Endothelial cell of umbilical vein (primary cell): ENCODE results near the gene RPL39L. TPM values are rescaled to one million over a fixed set of nuclear protein-coding genes. Genes with fewer than 3 reads are reported as not detected.

Source experiments
- BruUV-seq: library from RNA; stranded (reverse); fragments of 400-500 nt; replicated peaks from 2 replicates; lab custom pipeline; 2021; lab: Mats Ljungman, UMichigan
- CTCF ChIA-PET: fragments of 300-600, 350-600 bp; sonication (Branson Sonifier 250); formaldehyde crosslinking; loops from one replicate; lab custom pipeline; 2021; ENCODE audit warnings: antibody characterized with exemption, inconsistent platforms; lab: Charles Lee
- POLR2A ChIA-PET: fragments of 300-600, 350-600 bp; sonication (Branson Sonifier 250); formaldehyde crosslinking; loops from one replicate; lab custom pipeline; 2021; ENCODE audit warnings: antibody characterized with exemption, inconsistent platforms; lab: Charles Lee
- DNase-seq: peaks from one replicate; pipeline ENCODE4 v3.0.0-alpha.2; 2011; ENCODE audit warnings: low read depth, low spot score
- FAIRE-seq: peaks from 2 replicates; lab custom pipeline; 2011; peaks lifted over from hg19 to GRCh38; lab: Jason Lieb, UNC
- H2AFZ ChIP-seq: 2 replicates; pipeline ENCODE4 v1.6.0; 2012; ENCODE audit warnings: low read depth, low read length, control low read depth, inconsistent platforms
- H3K27ac ChIP-seq: 2 replicates; pipeline ENCODE4 v1.5.1; 2011; ENCODE audit warnings: low read depth, mild to moderate bottlenecking, control low read depth, low read length, moderate library complexity; ENCODE audit not compliant: insufficient read depth
- H3K27me3 ChIP-seq, 2 experiments: 2 replicates each; pipeline versions ENCODE4 v1.6.0 to v1.6.1; 2011; ENCODE audit warnings: low read length in 2 of 2, mixed read lengths in 1 of 2; ENCODE audit not compliant: control insufficient read depth in 2 of 2, insufficient read depth in 2 of 2
- H3K36me3 ChIP-seq, 2 experiments: 2 replicates in 1 of 2; 3 replicates in 1 of 2; pipeline ENCODE4 v1.5.1; 2011; ENCODE audit warnings: low read length in 2 of 2, mild to moderate bottlenecking in 1 of 2, moderate library complexity in 1 of 2; ENCODE audit not compliant: control insufficient read depth in 2 of 2, insufficient read depth in 2 of 2; ENCODE audit errors: extremely low read depth in 1 of 2
- H3K4me1 ChIP-seq: 3 replicates; pipeline ENCODE4 v1.5.1; 2011; ENCODE audit warnings: mild to moderate bottlenecking, low read length; ENCODE audit not compliant: control insufficient read depth, insufficient read depth; ENCODE audit errors: extremely low read depth
- H3K4me2 ChIP-seq: 2 replicates; pipeline ENCODE4 v1.6.1; 2011; ENCODE audit warnings: low read length, control low read depth, mixed read lengths; ENCODE audit not compliant: insufficient read depth
- H3K4me3 ChIP-seq, 3 experiments: fragments of 200-600 bp in 1 of 3; sonication (generic), shearing (Covaris generic) in 1 of 3; replicated peaks in 1 of 3; 2 replicates each; pipeline ENCODE4 v1.5.1; 2011 to 2016; ENCODE audit warnings: control low read depth in 3 of 3, low read length in 3 of 3, mild to moderate bottlenecking in 2 of 3, inconsistent platforms in 1 of 3, low read depth in 1 of 3, moderate library complexity in 1 of 3; ENCODE audit not compliant: insufficient read depth in 1 of 3
- H3K79me2 ChIP-seq: 2 replicates; pipeline ENCODE4 v1.6.0; 2012; ENCODE audit warnings: low read length, inconsistent platforms; ENCODE audit not compliant: control insufficient read depth, insufficient read depth
- H3K9ac ChIP-seq: replicated peaks from 2 replicates; pipeline ENCODE3; 2011; ENCODE audit warnings: low read length, control low read depth; ENCODE audit not compliant: insufficient read depth; ENCODE audit errors: extremely low read depth
- H3K9me1 ChIP-seq: replicated peaks from 3 replicates; pipeline ENCODE4 v1.6.0; 2011; ENCODE audit warnings: mild to moderate bottlenecking, low read length; ENCODE audit not compliant: control insufficient read depth, insufficient read depth; ENCODE audit errors: extremely low read depth
- H3K9me3 ChIP-seq: replicated peaks from 2 replicates; pipeline ENCODE4 v1.5.1; 2012; ENCODE audit warnings: low read length, inconsistent platforms; ENCODE audit not compliant: control insufficient read depth, insufficient read depth
- H4K20me1 ChIP-seq: replicated peaks from 2 replicates; pipeline ENCODE3; 2011; ENCODE audit warnings: mild to moderate bottlenecking, low read length; ENCODE audit not compliant: control insufficient read depth, insufficient read depth; ENCODE audit errors: extremely low read depth
- FOS ChIP-seq: IDR thresholded peaks from 2 replicates; pipeline ENCODE4 v1.6.1; 2011; ENCODE audit warnings: mild to moderate bottlenecking, low read length, moderate library complexity, borderline replicate concordance; ENCODE audit not compliant: insufficient read depth
- GATA2 ChIP-seq: IDR thresholded peaks from 2 replicates; pipeline ENCODE4 v1.7.0; 2011; ENCODE audit warnings: low read depth, mild to moderate bottlenecking, moderate library complexity, mixed read lengths, low read length; ENCODE audit not compliant: insufficient read length, insufficient read depth
- MYC ChIP-seq: IDR thresholded peaks from one replicate; pipeline ENCODE4 v1.6.1; 2011; ENCODE audit warnings: mild to moderate bottlenecking, low read depth, low read length
- POLR2A ChIP-seq: IDR thresholded peaks from 2 replicates; pipeline ENCODE4 v1.6.1; 2012; ENCODE audit warnings: low read depth, mild to moderate bottlenecking, control low read depth, low read length
- POLR2AphosphoS5 ChIP-seq: IDR thresholded peaks from 2 replicates; pipeline ENCODE4 v1.6.1; 2012; ENCODE audit warnings: low read depth, mild to moderate bottlenecking, control low read depth, low read length, moderate library complexity; ENCODE audit not compliant: insufficient read depth
- dilution Hi-C: fragments of 300-500 bp; cut with MboI; formaldehyde crosslinking; loops from one replicate; pipeline ENCODE4 v1.15.0; 2019; ENCODE audit warnings: low sequenced_read_pairs; ENCODE audit not compliant: extremely low pct_ligation_motif_present
- intact Hi-C: fragments of 100-400 bp; cut with micrococcal nuclease; formaldehyde crosslinking; loops from one replicate; pipeline ENCODE4 v1.10.0; 2022
- polyA plus RNA-seq, 4 experiments: library from polyadenylated mRNA; depleted of rRNA in 3 of 4; stranded (reverse) in 3 of 4; unstranded in 1 of 4; fragments of >200 nt; gene quantifications; 2 replicates each; pipeline versions ENCODE4 v1.2.1 to v1.2.3, GENCODE V29; 2011 to 2012; ENCODE audit warnings: missing spikeins in 1 of 4
- total RNA-seq: library from RNA; stranded (reverse); gene quantifications from 2 replicates; pipeline ENCODE4 v1.2.3, GENCODE V29; 2021
- TF ChIP-seq, protein P1 (sequence below), 2 donors: IDR thresholded peaks; 1 replicate in 1 of 2; 2 replicates in 1 of 2; pipeline ENCODE4 v1.5.1; 2011; ENCODE audit warnings: low read length in 2 of 2, mild to moderate bottlenecking in 2 of 2, moderate library complexity in 2 of 2, control low read depth in 1 of 2, inconsistent platforms in 1 of 2, low read depth in 1 of 2; ENCODE audit not compliant: insufficient read depth in 1 of 2; ENCODE audit errors: extremely low read depth in 1 of 2
- TF ChIP-seq, protein P2 (sequence below): IDR thresholded peaks from 2 replicates; pipeline ENCODE4 v1.6.1; 2011; ENCODE audit not compliant: insufficient read depth, insufficient read length

Gene RPL39L
- total and polyA plus RNA-seq, 2 donors (not counting 3 experiments of a cell fraction or from before 2014, with no cell fraction given): 14.3 to 22.3 TPM

DNA sequence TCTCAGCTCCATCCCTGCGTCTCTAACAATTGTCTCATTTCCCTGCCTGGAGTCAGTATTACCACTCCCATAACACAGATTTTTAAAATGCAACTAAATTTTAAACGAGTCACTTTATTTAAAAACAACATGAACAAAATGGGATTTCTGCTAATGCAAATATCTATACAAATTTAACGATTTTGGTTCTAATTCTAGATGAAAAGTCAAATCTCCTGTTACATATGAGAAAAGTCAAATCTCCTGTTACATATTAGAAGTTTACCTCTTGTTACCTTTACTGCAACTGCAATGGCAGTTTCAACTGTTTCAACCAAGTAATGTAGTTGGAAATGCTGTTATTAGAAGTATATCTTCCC, 578 bp upstream of the RPL39L start:
- POLR2A ChIA-PET: interaction anchor here (0.9 to 1.3 kb wide), 3 partner anchors 14 to 357 kb away, joined by 3 to 5 read pairs (median 3); partner anchors contain the start of gene EIF4A2
- intact Hi-C loops: loop anchor here (1.0 to 5.0 kb wide), 5 partner anchors 25 to 1033 kb away; partner anchors contain the start of genes DNAJB11, ETV5 and ST6GAL1
- BruUV-seq: no TSS peak

More for the DNA sequence above, 578 bp upstream of the RPL39L start:
- Histone ChIP-seq H3K27me3 (peaks cover 0 to 6% of the 10 kb centered on the region in 2 experiments), H3K9ac (no peak overlapping the region), H3K4me2 (peak overlapping the region; percentile 62), H4K20me1 (no peaks in the 10 kb centered on the region), H3K36me3 (no peaks in the 10 kb centered on the region), H3K79me2 (peaks cover 3% of the 10 kb centered on the region), H3K27ac (no peak overlapping the region), H2AFZ (peak overlapping the region; percentile 95), H3K4me1 (peaks cover 4% of the 10 kb centered on the region), H3K9me1 (no peaks in the 10 kb centered on the region), H3K4me3 (peak overlapping the region in 1 of 3 experiments; percentile 67), H3K9me3 (no peaks in the 10 kb centered on the region)
- dilution Hi-C loops: no loop called here
- CTCF ChIA-PET: interaction anchor here (0.7 to 6.9 kb wide), 37 partner anchors 10 to 575 kb away, joined by 3 to 109 read pairs (median 5); partner anchors contain the start of gene EIF4A2
- TF ChIP-seq, protein P1, sequence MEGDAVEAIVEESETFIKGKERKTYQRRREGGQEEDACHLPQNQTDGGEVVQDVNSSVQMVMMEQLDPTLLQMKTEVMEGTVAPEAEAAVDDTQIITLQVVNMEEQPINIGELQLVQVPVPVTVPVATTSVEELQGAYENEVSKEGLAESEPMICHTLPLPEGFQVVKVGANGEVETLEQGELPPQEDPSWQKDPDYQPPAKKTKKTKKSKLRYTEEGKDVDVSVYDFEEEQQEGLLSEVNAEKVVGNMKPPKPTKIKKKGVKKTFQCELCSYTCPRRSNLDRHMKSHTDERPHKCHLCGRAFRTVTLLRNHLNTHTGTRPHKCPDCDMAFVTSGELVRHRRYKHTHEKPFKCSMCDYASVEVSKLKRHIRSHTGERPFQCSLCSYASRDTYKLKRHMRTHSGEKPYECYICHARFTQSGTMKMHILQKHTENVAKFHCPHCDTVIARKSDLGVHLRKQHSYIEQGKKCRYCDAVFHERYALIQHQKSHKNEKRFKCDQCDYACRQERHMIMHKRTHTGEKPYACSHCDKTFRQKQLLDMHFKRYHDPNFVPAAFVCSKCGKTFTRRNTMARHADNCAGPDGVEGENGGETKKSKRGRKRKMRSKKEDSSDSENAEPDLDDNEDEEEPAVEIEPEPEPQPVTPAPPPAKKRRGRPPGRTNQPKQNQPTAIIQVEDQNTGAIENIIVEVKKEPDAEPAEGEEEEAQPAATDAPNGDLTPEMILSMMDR (IDR thresholded peaks at IDR 0.05; ENCODE audit: extremely low read depth in 1 of 2, insufficient read depth in 1 of 2, low read depth in 1 of 2, low read length in 2 of 2): no peak
- no peak for TF ChIP-seq FOS
- no peak for TF ChIP-seq POLR2AphosphoS5
- TF ChIP-seq GATA2: no peak
- TF ChIP-seq POLR2A: no peak
- no peak for TF ChIP-seq MYC
- TF ChIP-seq, protein P2, sequence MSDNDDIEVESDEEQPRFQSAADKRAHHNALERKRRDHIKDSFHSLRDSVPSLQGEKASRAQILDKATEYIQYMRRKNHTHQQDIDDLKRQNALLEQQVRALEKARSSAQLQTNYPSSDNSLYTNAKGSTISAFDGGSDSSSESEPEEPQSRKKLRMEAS: no peak
- DNase-seq (no peak), FAIRE-seq (no peak)
